Activated CD4-positive, alpha-beta T cell treated with anti-CD3 and anti-CD28 coated beads, Interleukin-2, amount 50 U/mL, for 24 hours (primary cell): ENCODE results near the gene PRL.

Experiments used
- DNase-seq, 2 donors: peaks; one replicate each; pipeline ENCODE4 v3.0.0-alpha.2; 2020; ENCODE audit warnings: low read depth in 1 of 2, low spot score in 1 of 2

PRL gene

DNA sequence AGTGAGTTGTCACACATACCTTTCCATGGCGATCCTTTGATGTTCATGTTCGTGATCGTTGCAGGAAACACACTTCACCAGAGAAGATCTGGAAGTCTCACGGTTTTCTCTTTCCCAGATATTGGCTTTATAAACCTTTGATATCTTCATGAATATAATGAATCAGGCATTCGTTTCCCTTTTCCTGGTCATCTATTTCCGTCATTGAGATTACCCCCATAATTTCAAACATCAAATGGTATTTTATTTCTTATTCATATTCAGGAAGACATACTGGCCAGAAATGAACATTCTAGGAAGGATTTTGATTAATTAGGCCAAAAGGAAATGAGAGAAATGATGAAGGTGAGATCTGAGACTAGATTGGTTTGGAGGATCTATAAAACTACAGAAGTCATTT, at the start of gene PRL:
PRL (minus strand) TSS at position 101 of the 400 bp plus-strand sequence; CDS start at position 47, 54 bp downstream.
- no peak for DNase-seq

DNA sequence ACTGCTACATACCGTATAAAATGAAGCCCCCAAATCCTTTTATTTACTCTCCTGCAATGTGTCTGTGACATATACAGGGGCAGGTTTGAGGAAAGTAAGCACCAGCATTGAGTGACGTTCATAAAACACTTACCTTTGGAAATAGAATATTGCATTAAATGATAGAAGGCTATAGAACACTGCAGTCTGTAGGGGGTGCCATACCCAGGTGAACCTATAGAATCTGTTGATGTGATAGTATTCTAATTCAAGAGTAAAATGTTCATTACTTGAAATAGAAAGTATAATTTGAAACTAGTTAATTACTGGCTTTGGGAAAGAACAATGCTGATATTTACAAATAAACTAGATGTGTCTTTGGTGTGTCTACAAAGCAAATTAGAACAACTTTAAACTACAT, 47.0 kb upstream of the PRL start:
- no peak for DNase-seq

DNA sequence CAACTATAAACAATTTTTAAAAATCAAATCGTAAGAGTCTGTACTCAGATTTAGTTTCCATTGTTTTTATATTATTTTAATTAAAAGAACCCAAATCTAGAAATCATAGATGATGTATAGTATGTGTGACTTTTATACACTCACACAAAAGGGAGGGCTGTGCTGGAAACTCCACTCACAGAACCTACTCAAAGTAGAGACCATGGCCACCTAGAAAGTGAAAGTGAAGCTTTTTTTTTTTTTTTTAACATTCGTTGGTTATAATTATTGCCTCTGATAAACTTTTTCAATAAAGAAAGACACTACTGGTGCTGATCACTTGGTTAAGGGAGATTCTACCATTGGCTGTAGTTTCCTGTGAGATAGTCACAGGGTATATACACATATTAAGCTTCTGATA, 37.9 kb upstream of the PRL start:
- DNase-seq: no peak

DNA sequence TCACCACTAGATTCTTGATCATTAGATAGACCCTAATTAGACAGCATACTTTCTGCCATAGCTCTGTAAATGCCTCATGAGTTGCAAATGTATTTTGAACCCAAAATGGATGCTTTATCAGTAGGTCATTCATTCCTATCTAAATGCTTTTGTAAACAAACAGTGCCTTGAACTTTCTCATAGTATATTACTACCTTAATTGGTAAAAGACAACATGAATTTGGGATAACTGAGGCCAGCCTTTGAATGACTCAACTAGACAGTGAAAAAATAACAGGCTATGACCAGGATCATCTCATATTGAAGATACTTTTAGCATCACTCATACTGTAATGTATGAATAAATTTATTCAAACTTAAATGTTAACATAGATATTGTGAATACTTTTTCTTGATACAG, 37.0 kb upstream of the PRL start:
- DNase-seq: no peak

DNA sequence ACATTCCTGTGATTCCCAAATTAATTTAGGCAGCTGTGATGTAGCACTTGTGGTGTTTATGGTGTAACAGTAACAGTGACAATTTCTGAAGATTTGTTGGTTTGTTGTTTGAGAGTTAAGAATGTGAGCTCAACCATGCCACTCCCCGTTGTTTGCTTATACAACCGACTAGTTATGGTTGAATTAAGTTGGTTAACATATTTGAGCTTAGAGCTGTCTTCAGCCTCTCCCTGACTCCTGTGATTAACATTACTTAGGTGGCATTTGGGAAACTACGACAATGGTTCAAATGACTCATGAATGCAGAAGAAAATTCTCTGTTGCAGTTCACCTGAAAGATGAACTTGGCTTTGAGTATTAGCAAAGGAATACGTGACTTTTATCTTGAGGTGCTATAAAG, 35.9 kb upstream of the PRL start:
- no peak for DNase-seq

DNA sequence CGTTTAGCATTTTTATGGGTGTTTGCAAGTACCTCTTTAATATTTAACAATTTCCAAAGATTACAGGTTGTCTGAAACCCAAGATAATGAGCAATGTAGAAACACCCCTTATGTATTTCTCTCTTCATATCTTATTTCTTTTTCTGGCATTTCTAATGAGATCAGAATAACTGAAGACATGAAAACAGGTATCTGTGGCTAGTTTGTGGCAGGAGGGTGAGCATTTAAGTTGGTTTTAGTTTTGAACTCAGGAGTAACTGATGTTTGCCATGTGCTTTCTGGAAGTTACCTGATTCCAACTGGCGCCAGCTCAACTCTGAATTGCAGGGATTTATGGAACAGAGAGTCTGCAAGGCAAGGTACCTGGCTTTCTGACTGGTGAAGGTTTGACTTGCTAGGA, 35.4 kb upstream of the PRL start:
- no peak for DNase-seq

DNA sequence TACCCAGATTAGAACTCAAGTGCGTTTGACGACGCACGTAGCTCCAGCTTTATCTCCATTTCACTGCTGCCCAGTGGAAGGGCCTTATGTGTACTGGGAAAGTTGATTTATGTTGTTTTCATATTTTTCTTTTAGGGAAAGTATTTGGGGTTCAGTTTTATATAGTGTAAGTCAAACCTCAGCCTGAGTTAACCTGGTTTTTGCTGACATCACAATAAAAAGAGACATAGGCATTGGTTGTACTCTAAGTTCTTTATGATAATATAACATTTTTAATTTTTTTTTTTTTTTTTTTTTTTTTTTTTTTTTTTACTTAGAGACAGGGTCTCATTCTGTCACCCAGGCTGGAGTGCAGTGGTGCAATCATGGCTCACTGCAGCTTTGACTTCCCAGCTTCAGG, 34.1 kb upstream of the PRL start:
- DNase-seq: no peak

DNA sequence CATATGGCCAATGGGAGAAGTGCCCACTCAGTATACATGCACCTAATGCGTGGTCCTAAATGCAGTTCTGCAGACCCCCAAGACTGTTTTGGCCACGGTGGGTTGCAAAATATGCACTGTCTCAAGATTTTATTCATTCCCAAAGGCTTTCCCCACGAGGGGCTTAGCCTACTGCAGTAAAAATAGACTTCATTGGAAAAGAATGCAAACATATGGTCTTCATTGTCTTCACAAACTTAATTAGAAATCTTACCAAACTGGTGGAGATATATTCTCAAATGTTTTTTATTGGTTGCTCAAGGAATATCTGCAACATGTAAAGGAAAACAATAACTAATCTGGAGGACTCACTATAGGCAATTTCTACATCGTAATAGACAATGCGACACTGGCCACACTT, 31.6 kb upstream of the PRL start:
- DNase-seq: no peak

DNA sequence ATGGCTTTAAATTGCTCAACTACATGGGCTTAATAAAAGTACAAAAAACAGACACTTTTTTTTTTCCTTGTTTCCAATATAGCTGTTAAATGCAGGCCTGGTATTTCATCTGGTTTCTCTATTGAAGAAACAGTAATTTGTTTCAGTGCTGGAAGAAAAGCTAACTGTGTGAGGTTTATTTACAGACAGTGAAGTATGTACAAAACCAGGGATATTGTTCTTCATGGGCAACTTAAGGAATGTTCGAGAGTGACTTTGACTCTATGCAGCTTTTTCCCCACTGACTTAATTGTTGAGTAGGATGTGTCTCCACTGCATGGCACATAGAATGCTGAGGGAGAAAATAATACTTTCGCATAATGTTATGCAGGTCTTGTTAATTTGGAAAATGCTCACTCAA, 31.0 kb upstream of the PRL start:
- DNase-seq: no peak

DNA sequence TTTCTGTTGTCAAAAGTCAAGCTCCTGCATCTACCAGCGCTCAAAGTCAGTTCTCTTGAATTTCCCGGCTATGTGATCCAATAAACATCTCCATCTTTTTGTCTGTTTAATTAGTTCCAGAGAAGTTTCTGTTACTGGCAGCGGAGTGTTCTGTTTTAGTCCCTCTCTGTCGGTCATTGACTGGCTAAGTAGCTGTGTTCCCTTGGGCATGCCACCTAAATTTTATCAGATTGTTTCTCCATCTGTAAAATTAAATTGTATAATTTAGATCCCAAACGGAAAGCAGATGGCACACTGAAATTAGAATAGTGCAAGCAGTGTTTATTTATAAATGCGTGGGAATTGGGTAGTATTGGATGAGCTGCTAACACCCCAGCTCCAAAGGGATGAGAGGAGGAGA, 29.7 kb upstream of the PRL start:
- DNase-seq: no peak

DNA sequence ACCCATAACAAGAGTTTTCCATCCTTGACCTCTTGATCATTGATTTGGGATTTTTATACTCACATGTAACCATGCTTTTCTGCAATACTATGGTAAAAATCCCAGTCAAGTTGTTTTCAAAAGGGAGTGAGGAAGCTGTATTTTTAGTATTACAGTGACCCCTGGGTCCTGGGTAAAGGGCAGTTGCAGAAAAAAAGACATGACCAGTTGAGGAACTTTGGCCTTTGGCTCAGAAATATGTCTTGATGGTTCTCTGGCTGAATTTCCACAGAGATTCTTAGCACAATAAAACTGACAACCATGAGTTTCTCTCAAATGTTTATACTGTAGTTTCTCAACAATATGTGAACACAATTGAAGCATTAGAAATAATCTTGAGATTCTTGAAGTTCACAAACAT, 28.6 kb upstream of the PRL start:
- DNase-seq: no peak

DNA sequence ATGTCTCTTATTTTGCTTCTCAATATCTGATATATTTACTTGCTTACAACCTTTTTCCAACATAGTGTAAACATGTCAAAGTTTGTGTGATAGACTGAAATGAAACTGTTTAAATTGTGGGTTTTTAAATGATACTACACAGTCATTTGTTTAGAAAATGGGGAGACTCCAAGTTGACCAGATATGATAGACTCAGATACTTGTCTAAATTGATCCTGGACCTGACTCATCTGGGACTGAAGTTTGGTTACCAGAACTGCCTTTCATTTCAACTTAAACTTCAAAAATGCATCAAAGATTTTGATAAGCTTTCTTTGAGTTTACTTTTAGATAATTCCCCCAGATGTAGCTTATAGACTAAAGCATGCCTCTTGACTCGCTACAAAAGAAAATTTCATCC, 27.0 kb upstream of the PRL start:
- no peak for DNase-seq

DNA sequence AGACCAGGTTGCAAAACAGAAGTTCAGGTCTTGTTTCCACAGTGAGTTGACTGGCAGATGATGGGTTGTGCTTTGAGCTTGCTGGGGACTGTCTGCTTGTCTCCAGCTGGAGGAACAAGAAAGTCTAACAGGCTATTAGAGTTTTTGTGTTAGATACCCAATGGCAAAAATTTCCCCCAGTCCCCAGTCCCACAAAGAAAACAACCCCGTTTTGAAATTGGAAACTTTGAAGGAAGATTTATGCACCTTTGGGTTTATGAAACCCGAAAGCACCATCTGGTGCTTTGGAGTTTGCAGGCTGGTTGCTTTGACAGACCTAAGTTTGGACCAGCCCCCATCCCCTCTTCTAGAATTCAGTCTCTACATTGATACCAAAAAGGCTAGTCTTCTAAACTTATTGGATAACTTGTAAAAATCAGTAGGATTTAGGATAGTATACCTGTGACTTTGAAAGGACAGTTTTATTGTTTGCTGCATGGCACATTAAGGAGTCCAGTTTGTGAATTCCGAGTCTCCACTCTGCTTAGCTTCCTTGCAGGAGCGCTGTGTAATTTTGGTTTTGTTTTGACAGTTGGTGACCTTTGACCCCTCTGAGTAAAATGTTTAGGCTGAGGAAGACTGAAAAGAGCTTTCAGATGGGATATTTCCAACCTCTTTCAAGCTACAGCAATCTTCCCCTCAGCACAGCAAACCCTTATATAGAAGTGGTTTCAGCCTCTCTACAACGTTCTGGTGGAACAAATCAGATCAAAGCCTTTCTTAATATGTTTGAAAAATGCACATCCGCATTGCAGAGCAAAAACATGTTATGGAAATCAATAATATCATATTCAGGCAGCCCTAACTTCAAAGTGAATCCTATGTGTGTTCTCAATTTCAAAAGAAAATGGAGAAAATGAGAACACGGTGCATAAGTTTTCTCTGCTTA, 25.5 kb upstream of the PRL start:
- no peak for DNase-seq

DNA sequence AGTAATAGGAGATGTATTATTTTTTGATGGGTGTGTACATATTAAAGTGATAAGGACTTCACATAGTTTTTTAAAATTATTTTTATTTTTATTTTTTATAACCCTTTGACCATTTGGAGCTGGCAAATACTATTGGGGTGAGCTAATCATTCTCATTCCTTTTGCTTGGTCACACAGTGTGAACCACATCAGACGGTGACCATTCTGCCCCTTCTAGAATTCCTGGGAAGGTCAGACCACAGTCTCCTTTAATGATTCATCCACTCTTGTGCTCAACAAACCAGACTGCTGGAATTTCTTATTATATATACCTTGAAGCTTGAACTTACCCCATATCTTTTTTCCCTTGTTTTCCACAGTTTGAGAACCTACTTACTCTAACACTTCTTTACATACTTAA, 23.9 kb upstream of the PRL start:
- no peak for DNase-seq

DNA sequence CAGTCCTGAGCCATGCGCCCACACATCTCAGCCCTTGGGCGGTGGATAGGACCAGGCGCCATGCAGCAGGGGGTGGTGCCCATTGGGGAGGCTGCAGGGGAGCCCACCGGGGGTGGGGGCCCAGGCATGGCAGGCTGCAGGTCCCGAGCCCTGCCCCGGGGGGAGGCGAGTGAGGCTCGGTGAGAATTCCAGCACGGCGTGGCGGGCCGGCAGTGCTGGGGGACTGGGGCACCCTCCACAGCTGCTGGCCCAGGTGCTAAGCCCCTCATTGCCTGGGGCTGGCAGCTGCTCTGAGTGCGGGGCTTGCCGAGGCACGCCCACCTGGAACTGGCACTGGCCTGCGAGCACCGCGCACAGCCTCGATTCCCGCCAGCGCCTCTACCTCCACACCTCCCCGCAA, 21.6 kb upstream of the PRL start:
- DNase-seq: no peak

DNA sequence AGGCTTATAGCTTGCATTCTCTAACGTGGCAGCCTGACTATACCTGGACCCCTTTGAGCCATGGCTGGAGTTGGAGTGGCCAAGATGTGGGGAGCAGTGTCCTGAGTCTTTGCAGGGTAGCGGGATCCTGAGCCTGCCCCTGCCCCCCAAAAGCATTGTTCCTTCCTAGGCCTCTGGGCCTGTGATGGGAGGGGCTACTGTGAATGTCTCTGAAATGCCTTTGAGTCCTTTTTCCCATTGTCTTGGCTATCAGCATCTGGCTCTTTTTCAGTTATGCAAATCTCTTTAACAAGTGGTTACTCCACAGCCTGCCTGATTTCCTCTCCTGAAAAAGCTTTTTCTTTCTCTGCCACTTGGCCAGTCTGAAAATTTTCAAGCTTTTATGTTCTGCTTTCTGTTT, 17.0 kb upstream of the PRL start:
- DNase-seq: no peak

DNA sequence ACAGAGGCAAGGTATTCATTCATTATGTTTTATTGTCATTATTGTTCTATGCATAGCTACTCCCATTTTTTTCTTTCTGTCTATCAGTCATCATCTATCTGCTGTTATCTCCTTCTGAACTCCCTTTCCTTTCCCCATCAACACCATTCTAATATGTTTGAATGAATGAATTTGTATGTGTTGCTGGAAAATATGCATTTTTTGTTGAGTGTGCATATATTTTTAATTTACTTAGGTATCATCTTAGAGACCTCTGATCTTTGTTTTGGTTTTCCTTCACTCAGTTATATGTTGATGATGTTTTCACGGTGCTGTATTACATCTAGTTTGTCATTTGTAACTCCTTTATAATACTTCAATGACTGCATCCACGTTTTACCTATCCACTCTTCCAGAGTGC, 12.1 kb upstream of the PRL start:
- no peak for DNase-seq

DNA sequence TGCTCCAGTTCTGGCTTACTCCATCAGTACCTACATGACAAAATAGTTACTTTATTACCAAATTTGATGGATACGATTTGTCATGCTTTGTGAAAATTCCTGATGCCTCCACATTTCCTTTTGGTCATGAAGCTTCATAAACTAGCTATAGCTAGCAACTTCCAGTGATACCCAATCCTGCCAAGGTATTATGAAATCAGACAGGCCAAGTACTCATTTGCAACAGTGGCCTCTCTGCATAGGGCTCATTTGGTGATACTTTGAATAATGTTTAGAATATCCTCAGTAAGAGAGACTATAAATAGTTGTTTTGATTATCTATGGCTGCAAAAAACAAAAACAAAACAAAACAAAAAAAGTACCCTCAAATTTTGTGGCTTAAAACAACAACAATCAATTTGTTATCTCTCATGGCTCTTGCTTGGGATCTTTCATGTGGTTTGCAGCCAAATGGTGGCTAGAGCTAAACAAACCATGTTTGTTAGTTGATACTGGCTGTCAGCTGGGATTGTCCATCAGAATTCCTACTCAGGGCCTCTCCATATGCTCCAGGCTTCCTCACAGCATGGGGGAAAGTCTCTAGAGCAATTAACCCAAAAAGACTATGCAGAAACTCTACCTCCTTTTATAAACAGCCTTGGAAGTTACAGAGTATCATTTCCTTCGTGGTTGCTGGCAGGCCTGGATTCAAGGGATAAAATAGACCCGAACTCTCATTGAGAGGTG, 10.1 kb upstream of the PRL start:
- DNase-seq: no peak

DNA sequence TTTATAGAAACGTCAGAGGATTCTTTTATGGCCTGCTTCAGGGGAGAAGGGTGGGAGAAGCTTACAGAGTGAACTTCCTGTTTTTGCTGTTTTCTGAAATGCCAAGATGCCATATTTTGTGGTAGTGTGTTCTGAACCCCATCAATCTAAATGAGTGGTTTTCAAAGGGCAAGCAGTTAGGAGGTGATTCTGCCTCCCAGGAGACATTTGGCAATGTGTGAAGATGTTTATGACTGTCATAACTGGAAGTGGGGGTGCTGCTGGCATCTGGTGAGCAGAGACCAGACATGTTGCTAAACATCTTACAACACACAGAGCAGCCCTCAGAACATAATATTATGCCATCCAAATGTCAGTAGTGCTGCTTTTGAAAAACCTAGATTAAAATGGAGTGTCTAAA, 6.0 kb upstream of the PRL start:
- no peak for DNase-seq

DNA sequence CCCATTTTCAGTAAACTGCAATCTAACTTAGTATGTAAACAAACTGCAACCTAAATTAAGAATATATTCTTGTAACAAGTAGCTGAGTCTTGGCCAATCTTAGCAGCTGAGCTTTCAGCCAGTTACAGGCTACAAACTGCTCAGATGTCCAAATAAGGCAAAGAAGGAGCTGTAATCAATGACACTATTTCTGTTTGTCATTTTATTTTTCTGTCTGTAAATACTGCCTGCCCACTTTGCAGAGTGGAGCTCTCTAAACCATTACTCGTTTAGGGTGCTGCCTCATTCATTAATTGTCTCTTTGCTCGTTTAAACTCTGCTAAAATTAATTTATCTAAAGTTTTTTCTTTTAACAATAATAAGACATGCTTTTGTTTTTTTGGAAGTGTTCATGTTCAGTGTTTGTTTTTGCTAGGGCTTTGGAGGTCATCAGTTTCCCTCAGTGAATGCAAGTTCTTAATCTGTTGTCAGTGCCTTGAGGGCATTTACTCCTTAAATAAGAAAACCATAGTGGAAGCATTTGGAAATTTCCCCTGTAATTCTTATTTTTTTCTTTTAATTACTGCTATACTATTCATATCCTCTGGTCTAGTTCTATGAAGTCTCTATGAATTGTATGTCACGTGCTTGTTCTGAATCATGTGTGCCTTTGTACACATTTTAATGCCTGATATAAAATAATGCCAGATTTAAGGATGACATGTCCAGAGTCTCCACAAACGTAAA, 3.6 kb upstream of the PRL start:
- no peak for DNase-seq

DNA sequence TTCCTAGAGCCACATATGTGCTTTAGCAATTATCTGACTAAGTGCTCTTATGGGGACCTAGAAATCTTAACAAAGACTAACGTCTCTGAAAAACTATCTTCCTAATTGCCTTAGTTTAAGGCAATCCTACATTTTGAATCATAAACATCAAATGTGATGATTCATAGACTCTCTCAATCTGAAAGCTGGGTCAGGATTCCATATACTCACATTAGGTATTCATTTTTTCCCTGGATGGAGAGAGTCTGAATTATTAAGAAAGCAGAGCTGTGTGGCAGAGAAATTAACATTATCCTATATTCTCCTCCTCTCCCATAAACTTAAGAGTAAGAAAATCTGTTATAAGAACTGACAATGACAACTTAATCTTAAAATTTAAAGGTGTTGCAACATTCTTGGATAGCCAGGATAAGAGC, 1.6 kb upstream of the PRL start:
- no peak for DNase-seq

DNA sequence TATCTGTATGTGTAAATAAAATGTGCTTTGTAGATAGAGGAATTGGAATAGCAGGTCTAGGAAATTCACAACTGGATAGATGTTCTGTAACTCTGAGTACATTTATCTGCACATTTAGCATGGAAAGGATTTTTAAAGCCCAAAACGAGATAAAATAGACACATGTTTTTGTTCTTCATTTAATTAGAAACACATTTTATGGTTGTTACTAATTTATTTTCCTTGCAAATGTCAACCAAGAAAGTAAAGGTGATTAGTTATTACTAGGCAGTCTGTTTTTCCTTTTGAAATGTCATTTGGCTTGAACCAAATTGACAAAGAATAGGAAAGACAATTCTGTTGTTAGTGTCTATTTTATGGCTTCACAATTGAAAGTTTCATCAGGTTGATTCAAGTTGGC, 769 bp downstream of the PRL start:
- no peak for DNase-seq
